PC-3 (cell line): ENCODE measurements around the gene RBMX. TPM values are rescaled to one million over a fixed set of nuclear protein-coding genes. Genes with fewer than 3 reads are reported as not detected.

Source experiments
- ATAC-seq: fragments of 200-7000 bp; cut with Tn5 transposase; 2 replicates; pipeline ENCODE4 v1.9.1; 2020; ENCODE audit warnings: mild to moderate bottlenecking, moderate library complexity
- BruUV-seq: library from RNA; stranded (reverse); fragments of 400-500 nt; replicated peaks from 2 replicates; lab custom pipeline; 2021; lab: Mats Ljungman, UMichigan
- CTCF ChIA-PET: fragments of 300-600 bp; sonication (Branson Sonifier 250); formaldehyde crosslinking; loops from one replicate; lab custom pipeline; 2022; ENCODE audit warnings: antibody characterized with exemption; lab: Charles Lee
- POLR2A ChIA-PET: fragments of 300-600 bp; sonication (Branson Sonifier 250); formaldehyde crosslinking; loops from one replicate; lab custom pipeline; 2022; ENCODE audit warnings: antibody characterized with exemption; ENCODE audit not compliant: unreplicated experiment; lab: Charles Lee
- DNase-seq: peaks from one replicate; pipeline ENCODE4 v3.0.0-alpha.2; 2015
- H2AFZ ChIP-seq: fragments of 300-600 bp; sonication (generic); 2 replicates; pipeline ENCODE4 v1.6.0; 2016; ENCODE audit warnings: antibody characterized with exemption, low read length
- H3F3A ChIP-seq: fragments of 300-600 bp; sonication (generic); one replicate; pipeline ENCODE4 v1.6.0; 2017; ENCODE audit warnings: antibody characterized with exemption, low read length, control low read depth, mild to moderate bottlenecking; ENCODE audit not compliant: unreplicated experiment
- H3K27ac ChIP-seq: fragments of 300-600 bp; sonication (generic); 2 replicates; pipeline ENCODE4 v1.5.1; 2016; ENCODE audit warnings: mild to moderate bottlenecking, low read length
- H3K27me3 ChIP-seq: fragments of 300-600 bp; sonication (generic); 2 replicates; pipeline ENCODE4 v1.6.1; 2016; ENCODE audit warnings: low read length, mixed read lengths
- H3K36me3 ChIP-seq: fragments of 300-600 bp; sonication (generic); 2 replicates; pipeline ENCODE4 v1.6.1; 2016; ENCODE audit warnings: low read depth, mixed run types, low read length, mixed read lengths
- H3K4me1 ChIP-seq: fragments of 300-600 bp; sonication (generic); 2 replicates; pipeline ENCODE4 v1.5.1; 2016; ENCODE audit warnings: low read length; ENCODE audit not compliant: insufficient read depth
- H3K4me2 ChIP-seq: fragments of 300-600 bp; sonication (generic); 2 replicates; pipeline ENCODE4 v1.6.0; 2016; ENCODE audit warnings: low read length
- H3K4me3 ChIP-seq: fragments of 300-600 bp; sonication (generic); 2 replicates; pipeline ENCODE4 v1.5.1; 2016; ENCODE audit warnings: mild to moderate bottlenecking, low read length, mixed read lengths
- H3K79me2 ChIP-seq: fragments of 300-600 bp; sonication (generic); 2 replicates; pipeline ENCODE4 v1.6.1; 2017; ENCODE audit warnings: low read length, mixed read lengths
- H3K9ac ChIP-seq: fragments of 300-600 bp; sonication (generic); 2 replicates; pipeline ENCODE4 v1.6.0; 2016; ENCODE audit warnings: mild to moderate bottlenecking, low read length
- H3K9me2 ChIP-seq: fragments of 300-600 bp; sonication (generic); replicated peaks from 2 replicates; pipeline ENCODE4 v1.6.1; 2016; ENCODE audit warnings: mixed run types, low read length, mixed read lengths
- H3K9me3 ChIP-seq: fragments of 300-600 bp; sonication (generic); 2 replicates; pipeline ENCODE4 v1.6.1; 2016; ENCODE audit warnings: low read length, mixed read lengths
- H4K20me1 ChIP-seq: fragments of 300-600 bp; sonication (generic); 2 replicates; pipeline ENCODE4 v1.6.1; 2016; ENCODE audit warnings: low read length, mixed read lengths
- EZH2 ChIP-seq: fragments of 300-600 bp; sonication (generic); IDR thresholded peaks from one replicate; pipeline ENCODE4 v1.6.1; 2017; ENCODE audit warnings: antibody characterized with exemption, mild to moderate bottlenecking, low read length; ENCODE audit not compliant: unreplicated experiment
- EZH2phosphoT487 ChIP-seq: fragments of 300-600 bp; sonication (generic); IDR thresholded peaks from 2 replicates; pipeline ENCODE4 v1.6.1; 2018; ENCODE audit warnings: mild to moderate bottlenecking, antibody characterized with exemption, low read length, borderline replicate concordance
- intact Hi-C: fragments of 100-400 bp; cut with micrococcal nuclease; formaldehyde crosslinking; loops from 2 replicates; pipeline ENCODE4 v1.9.0; 2023
- total RNA-seq: library from RNA; depleted of rRNA; stranded (reverse); fragments of >200 nt; gene quantifications from 2 replicates; pipeline ENCODE4 v1.2.3, GENCODE V29; 2014
- TF ChIP-seq, protein P1 (sequence below): fragments of 300-600 bp; sonication (generic); conservative IDR thresholded peaks from 2 replicates; pipeline ENCODE4 v1.5.1; 2017; ENCODE audit warnings: antibody characterized with exemption, low read depth, mild to moderate bottlenecking, low read length

The RBMX gene
- total RNA-seq, 1 experiment from 2014 or later = 288 TPM

GRCh38 chrX:136863826-136864225, 16.7 kb downstream of the RBMX start:
- Histone ChIP-seq H3K9ac (no peak overlapping the region), H3F3A (no peaks in the 10 kb centered on the region), H3K27ac (no peak overlapping the region), H3K4me2 (no peak overlapping the region), H3K9me2 (no peaks in the 10 kb centered on the region), H3K79me2 (peaks cover 4% of the 10 kb centered on the region; the same call in 1 of the 2 replicates), H3K27me3 (no peaks in the 10 kb centered on the region), H4K20me1 (0 out of 2 replicates have a peak, but pooled peaks cover 10% of the 10 kb centered on the region), H3K9me3 (no peaks in the 10 kb centered on the region), H3K36me3 (peaks cover 35% of the 10 kb centered on the region), H2AFZ (no peak overlapping the region), H3K4me1 (no peaks in the 10 kb centered on the region), H3K4me3 (no peak overlapping the region)
- ChIA-PET POLR2A (no interaction called here), CTCF (no interaction called here)
- ATAC-seq (no peak), DNase-seq (no peak)
- intact Hi-C loops = loop anchor here (10.0 kb wide), 1 partner anchor 149 kb away; no protein-coding TSS in a partner anchor
- BruUV-seq = no TSS peak
- TF ChIP-seq, protein P1, sequence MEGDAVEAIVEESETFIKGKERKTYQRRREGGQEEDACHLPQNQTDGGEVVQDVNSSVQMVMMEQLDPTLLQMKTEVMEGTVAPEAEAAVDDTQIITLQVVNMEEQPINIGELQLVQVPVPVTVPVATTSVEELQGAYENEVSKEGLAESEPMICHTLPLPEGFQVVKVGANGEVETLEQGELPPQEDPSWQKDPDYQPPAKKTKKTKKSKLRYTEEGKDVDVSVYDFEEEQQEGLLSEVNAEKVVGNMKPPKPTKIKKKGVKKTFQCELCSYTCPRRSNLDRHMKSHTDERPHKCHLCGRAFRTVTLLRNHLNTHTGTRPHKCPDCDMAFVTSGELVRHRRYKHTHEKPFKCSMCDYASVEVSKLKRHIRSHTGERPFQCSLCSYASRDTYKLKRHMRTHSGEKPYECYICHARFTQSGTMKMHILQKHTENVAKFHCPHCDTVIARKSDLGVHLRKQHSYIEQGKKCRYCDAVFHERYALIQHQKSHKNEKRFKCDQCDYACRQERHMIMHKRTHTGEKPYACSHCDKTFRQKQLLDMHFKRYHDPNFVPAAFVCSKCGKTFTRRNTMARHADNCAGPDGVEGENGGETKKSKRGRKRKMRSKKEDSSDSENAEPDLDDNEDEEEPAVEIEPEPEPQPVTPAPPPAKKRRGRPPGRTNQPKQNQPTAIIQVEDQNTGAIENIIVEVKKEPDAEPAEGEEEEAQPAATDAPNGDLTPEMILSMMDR = no peak
- no peak for TF ChIP-seq EZH2phosphoT487
- no peak for TF ChIP-seq EZH2

DNA sequence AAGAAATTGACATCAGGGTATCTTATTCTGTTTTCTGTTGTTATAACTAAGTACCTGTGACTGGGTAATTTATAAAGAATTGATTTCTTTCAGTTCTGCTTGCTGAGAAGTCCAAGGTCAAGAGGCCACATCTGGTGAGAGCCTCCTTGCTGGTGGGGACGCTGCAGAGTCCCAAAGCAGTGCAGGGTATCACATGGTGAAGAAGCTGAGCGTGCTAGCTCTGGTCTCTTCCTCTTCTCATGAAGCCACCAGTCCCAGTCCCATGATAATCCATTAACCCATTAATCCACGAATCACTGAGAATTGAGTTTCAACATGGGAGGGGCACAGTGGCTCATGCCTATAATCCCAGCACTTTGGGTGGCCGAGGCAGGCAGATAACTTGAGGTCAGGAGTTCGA, 18.0 kb downstream of the RBMX start:
- POLR2A ChIA-PET = no interaction called here
- CTCF ChIA-PET = interaction anchor here (0.7 kb wide), 1 partner anchor 15 kb away, joined by 3 read pairs; no protein-coding TSS in a partner anchor

DNA sequence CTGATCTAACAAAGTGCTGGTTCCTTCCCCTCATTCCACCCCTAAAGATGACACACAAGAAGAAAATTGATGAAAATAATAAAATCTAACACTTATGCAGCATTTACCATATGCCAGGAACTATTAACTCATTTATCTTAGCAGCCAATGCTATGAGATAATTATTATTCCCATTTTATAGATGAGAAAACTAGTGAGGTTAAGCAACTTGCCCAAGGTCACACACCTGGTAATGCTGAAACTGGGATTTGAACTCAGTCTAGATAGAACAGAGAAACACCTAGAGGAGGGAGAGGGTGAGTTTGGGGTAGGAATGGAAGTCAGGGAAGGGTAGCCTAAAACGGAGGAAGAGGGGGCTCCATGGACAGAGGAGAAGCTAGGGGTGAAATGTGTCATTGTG, 18.6 kb downstream of the RBMX start:
- Histone ChIP-seq H3K79me2 (no peaks in the 10 kb centered on the region), H3K4me2 (no peak overlapping the region), H3K4me3 (no peak overlapping the region), H3K27me3 (no peaks in the 10 kb centered on the region), H3K9ac (no peak overlapping the region), H3K27ac (no peak overlapping the region), H3K9me3 (no peaks in the 10 kb centered on the region), H4K20me1 (no peaks in the 10 kb centered on the region), H3K4me1 (no peaks in the 10 kb centered on the region), H2AFZ (no peak overlapping the region), H3K9me2 (no peaks in the 10 kb centered on the region), H3F3A (no peaks in the 10 kb centered on the region), H3K36me3 (peaks cover 23% of the 10 kb centered on the region)
- no TSS peak for BruUV-seq
- no peak for ATAC-seq
- intact Hi-C loops = loop anchor here (10.0 kb wide), 1 partner anchor 147 kb away; no protein-coding TSS in a partner anchor
- CTCF ChIA-PET = no interaction called here
- no peak for TF ChIP-seq EZH2phosphoT487
- TF ChIP-seq EZH2 = no peak
- TF ChIP-seq, protein P1 = no peak
- POLR2A ChIA-PET = no interaction called here
- no peak for DNase-seq

More for the DNA sequence above, 18.0 kb downstream of the RBMX start:
- Histone ChIP-seq H3K79me2 (no peaks in the 10 kb centered on the region), H2AFZ (no peak overlapping the region), H3K4me1 (no peaks in the 10 kb centered on the region), H3K4me2 (no peak overlapping the region), H3K4me3 (no peak overlapping the region), H3K9me2 (no peaks in the 10 kb centered on the region), H3K27ac (no peak overlapping the region), H3F3A (no peaks in the 10 kb centered on the region), H3K9me3 (no peaks in the 10 kb centered on the region), H3K9ac (no peak overlapping the region), H4K20me1 (0 out of 2 replicates have a peak, but pooled peaks cover 4% of the 10 kb centered on the region), H3K27me3 (no peaks in the 10 kb centered on the region), H3K36me3 (peaks cover 29% of the 10 kb centered on the region)
- ATAC-seq (no peak), DNase-seq (no peak)
- intact Hi-C loops = loop anchor here (10.0 kb wide), 1 partner anchor 148 kb away; no protein-coding TSS in a partner anchor
- no peak for TF ChIP-seq EZH2
- TF ChIP-seq, protein P1 = no peak
- no peak for TF ChIP-seq EZH2phosphoT487
- no TSS peak for BruUV-seq
